GM21717 (cell line): ENCODE results near the gene TARS1.
"Not testable (repeated sequence)": the region's sequence is repeated elsewhere in the genome, so short reads cannot be mapped to it uniquely, and the experiment has no call there.

Experiments used
- ATAC-seq: cut with Tn5 transposase; IDR thresholded peaks from one replicate; pipeline ENCODE4 v1.9.1; 2021; ENCODE audit warnings: mild to moderate bottlenecking, moderate library complexity; ENCODE audit not compliant: unreplicated experiment

Gene TARS1

DNA sequence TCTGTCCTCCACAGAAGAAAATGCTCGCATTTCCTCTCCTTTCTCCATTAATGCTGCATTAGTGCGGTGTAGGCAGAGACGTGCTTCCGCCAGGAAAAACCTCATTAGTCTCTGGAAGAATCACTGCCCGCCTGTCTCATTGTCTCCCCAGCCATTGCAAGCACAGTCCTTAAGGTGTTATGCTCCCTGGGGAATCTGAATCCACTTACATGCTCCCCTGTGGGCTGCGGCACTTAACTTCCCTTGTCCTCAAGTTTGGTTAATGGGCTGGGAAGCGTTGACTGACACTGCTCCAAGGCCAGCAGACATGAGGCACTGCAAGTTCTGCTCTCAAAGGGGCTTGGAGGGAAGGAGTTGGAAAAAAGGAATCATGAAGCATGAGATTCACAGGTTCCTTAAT is 41.6 kb downstream of the TARS1 start:
- ATAC-seq = no peak

DNA sequence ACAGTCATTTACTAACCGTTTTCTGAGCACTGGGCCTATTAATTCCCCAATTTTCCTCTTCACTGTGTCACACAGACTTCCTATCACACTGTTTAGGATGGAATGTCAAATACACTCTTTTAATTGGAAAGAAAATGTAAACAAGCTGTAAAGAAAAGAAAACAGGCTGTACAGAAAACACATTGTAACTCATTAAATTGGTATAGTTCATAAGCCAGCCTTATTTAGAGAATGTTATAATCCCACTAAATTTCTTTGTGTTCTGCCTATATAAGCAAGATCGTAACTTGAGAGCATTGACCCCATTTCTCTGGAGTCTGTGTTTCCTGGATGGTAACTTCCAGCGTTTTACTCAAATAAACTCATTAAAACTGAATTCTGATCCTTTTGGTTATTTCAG is 46.5 kb downstream of the TARS1 start:
- no peak for ATAC-seq

GRCh38 chr5:33488558-33489355 is 48.0 kb downstream of the TARS1 start:
- ATAC-seq = no peak

GRCh38 chr5:33489481-33490067 is 48.8 kb downstream of the TARS1 start:
- no peak for ATAC-seq

DNA sequence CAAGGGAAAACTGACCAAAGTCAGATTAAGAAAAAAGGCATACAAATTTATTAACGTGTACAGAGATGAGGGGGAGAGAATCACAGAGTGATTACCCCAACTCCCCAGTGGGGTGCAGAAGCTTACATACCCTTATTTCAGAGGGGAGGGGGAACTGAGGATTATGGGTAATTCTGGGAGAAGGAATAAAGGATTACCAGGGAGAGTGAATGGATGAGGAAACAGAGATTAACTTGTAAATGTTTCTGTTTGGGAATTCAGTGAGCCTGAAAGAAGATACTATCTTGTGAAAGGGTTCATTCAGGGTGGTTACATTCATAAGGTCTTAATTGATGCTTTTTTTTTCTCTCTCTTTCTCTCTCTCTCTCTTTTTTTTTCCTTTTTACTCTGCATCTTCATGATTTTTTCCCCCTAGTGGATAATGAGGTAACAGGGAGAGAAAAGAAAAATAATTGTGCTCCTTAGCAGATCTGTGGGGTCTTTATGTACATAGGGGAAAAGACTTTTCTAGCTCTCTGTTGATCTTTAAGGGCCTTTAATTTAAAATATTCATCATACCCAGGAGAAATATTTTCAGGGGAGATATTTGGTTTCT is 49.4 kb downstream of the TARS1 start:
- no peak for ATAC-seq

DNA sequence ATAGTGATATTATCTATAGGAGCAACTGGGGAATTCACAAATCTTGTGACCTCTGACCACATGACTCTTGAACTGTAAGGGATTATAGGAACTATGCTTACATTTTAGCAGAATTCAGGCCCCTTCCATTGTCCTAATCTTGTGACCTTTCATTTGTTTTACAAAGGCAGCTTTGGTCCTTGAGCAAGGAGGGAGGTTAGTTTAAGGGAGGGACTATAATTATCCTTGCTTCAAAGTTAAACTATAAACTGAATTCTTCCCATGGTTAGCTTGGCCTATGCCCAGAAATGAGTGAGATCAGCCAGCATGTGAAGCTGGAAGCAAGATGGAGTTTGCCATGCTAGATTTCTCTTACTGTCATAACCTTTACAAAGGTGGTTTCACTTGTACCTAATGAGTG is 51.2 kb downstream of the TARS1 start:
- no peak for ATAC-seq

GRCh38 chr5:33494466-33494865 is 53.7 kb downstream of the TARS1 start:
- no peak for ATAC-seq

DNA sequence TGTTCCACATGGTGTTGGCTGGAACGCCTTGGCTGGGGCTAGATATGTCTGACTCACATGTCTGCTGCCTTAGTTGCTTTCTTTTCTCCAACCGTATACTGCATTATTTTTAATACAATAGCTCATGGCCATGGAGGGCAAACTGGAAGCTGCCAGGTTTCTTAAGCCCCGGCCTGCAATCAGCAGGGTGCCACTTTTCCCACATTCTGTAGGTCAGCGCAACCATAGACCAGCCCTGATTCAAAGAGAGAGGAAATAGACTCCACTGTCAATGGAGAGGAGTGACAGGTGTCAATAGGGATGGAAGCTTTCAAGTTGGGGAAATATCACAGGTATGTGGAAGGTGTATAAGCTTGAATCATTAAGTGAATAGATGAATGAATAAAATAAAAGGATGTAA is 60.5 kb downstream of the TARS1 start:
- no peak for ATAC-seq

DNA sequence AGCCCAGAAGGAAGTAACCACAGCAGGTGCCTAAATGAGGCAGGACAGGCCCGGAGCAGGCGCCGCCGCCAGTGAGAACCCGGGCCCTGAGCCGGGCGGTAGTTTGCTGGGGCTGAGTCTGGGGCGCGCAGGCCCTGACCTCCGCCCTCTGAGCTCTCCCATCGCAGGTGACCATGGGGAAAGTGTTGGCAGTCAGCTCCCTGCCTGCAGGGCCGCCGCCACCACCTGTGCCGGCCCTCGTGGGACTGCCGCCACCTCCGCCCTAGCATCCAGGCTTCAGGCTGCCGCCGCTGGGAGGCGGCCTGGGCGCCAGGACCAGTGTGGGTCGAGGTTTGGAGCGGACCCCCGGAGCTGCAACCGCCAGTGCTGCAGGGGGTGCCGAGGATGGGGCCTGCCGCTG is 61.1 kb downstream of the TARS1 start:
- no peak for ATAC-seq

DNA sequence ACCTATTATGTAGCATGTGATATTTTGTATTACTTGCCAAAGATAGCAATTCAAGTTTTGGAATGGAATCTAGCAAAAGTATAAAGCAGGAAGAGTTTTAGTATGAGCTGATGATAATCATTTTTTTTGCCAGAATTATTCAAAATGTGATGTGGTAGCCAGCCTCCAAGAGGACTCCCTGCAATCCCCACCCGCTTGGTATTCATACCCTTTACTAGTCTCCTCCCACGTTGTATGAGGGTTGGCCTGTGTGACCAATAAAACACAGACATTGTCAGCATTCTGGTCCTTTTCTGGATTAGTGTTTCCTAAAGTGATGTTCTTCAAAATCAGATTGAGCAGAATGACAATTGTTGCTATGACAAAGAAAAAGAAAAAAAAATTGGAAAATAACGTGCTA is 63.8 kb downstream of the TARS1 start:
- ATAC-seq = no peak

GRCh38 chr5:33507426-33507825 is 66.7 kb downstream of the TARS1 start:
- no peak for ATAC-seq

DNA sequence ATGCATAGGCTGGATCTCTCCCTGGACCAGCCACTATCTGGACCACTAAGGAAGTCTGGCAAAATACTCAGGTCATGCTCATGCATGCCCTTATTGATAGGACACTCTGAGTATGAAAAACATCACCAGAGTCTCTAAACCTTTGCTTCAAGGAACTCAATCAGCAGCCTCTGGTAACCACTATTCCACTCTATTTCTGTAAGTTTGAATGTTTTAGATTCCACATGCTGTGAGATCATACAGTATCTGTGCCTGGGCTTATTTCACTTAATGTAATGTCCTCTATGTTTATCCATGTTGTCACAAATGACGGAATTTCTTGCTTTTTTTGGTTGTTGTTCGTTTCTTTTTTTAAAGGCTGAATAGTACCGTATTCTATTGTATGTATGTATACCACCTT is 68.3 kb downstream of the TARS1 start:
- no peak for ATAC-seq

DNA sequence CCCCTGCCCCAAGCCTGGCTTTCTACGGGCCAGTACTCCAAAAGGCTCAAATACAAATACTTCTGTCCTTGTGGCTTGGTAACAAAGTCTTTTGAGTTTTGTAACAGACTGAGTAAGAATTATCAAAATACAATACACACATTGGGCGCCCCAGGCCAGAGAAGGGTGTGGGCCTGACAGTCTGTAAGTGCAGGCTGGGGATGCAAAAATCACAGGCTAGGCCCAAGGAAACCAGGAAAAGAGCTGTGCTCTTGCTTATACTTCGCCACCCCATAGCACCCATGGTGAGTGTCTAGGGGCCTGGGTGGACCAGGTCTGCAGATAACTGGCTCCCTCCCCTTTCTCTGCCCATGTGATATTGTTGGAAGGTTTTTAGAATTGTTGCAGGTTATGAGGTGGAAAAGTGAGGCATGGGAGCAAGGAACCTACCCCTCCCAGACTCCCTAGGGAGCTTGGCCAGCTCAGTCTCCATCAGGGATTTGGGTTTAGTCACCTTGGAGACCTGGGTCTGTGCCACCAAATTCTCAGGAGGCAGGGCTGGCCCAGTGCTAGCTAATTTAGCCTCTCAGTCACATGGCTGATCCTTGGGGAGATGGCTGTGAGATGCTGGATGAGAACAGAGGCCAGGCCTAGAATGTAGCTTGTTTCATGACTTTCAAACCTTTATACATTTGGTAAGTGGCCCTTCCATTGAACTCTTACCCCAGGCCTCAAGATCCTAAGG is 72.9 kb downstream of the TARS1 start:
- no peak for ATAC-seq

- ATAC-seq = not testable (repeated sequence)
Observed at GRCh38 chr5:33515366-33515765, 74.6 kb downstream of the TARS1 start.

GRCh38 chr5:33516421-33516820 is 75.7 kb downstream of the TARS1 start:
- ATAC-seq = no peak
